ENCODE measurements around the gene PRR14. TPM values are rescaled to one million over a fixed set of nuclear protein-coding genes. Genes with fewer than 3 reads are reported as not detected.

Gene PRR14
- total and polyA plus RNA-seq, 2 donors (not counting 1 experiment from before 2014, with no cell fraction given) = 2.5 to 6.6 TPM

- Histone ChIP-seq H3K4me2 (ENCODE audit: extremely low read depth, insufficient read depth, low read length) (no peak overlapping the region), H3K4me1 (ENCODE audit: control insufficient read depth, extremely low read depth, insufficient read depth, low read length) (peaks cover 9% of the 10 kb centered on the region), H4K20me1 (ENCODE audit: control insufficient read depth, extremely low read depth, insufficient read depth, low read length) (no peaks in the 10 kb centered on the region), H3K27me3 (ENCODE audit: control insufficient read depth, insufficient read depth, low read length) (no peaks in the 10 kb centered on the region), H3K27ac (ENCODE audit: insufficient read depth, low read length) (no peak overlapping the region), H3K9me3 (ENCODE audit: control insufficient read depth, insufficient read depth, low read depth, low read length) (no peaks in the 10 kb centered on the region), H2AFZ (ENCODE audit: low read length) (no peak overlapping the region), H3K79me2 (ENCODE audit: control insufficient read depth, insufficient read depth, low read length) (no peaks in the 10 kb centered on the region), H3K36me3 (ENCODE audit: control insufficient read depth, insufficient read depth, low read length) (peaks cover 12% of the 10 kb centered on the region), H3K9ac (ENCODE audit: insufficient read depth, low read length) (no peak overlapping the region), H3K4me3 (replicated peaks in 1 of 4; ENCODE audit: control extremely low read depth in 1 of 4, insufficient read depth in 1 of 4, low read depth in 3 of 4, low read length in 4 of 4) (no peak overlapping the region)
- no peak for DNase-seq (ENCODE audit: low read depth in 2 of 2)
- TF ChIP-seq CTCF (conservative IDR thresholded peaks at IDR 0.05 in 1 of 2, IDR thresholded peaks at IDR 0.05 in 1 of 2; ENCODE audit: low read depth in 1 of 2, low read length in 2 of 2) (no peak), EZH2 (IDR thresholded peaks at IDR 0.05; ENCODE audit: low read length, missing control alignments) (no peak)
These were observed 44.8 kb upstream of the PRR14 start for GRCh38 chr16:30606004-30606403.

GRCh38 chr16:30609002-30609925 is 41.5 kb upstream of the PRR14 start:
- H4K20me1 ChIP-seq (ENCODE audit: control insufficient read depth, extremely low read depth, insufficient read depth, low read length) = no peaks in the 10 kb centered on the region
- H3K27ac ChIP-seq (ENCODE audit: insufficient read depth, low read length) = peak overlapping the region; percentile 92
- H3K4me3 ChIP-seq (replicated peaks in 1 of 4; ENCODE audit: control extremely low read depth in 1 of 4, insufficient read depth in 1 of 4, low read depth in 3 of 4, low read length in 4 of 4) = peak overlapping the region; percentile 74 to 88 (median 82)
- peak overlapping the region; percentile 90 for H3K4me2 ChIP-seq (ENCODE audit: extremely low read depth, insufficient read depth, low read length)
- H3K27me3 ChIP-seq (ENCODE audit: control insufficient read depth, insufficient read depth, low read length) = no peaks in the 10 kb centered on the region
- H2AFZ ChIP-seq (ENCODE audit: low read length) = peak overlapping the region; percentile 37
- H3K79me2 ChIP-seq (ENCODE audit: control insufficient read depth, insufficient read depth, low read length) = no peaks in the 10 kb centered on the region
- peaks cover 2% of the 10 kb centered on the region for H3K4me1 ChIP-seq (ENCODE audit: control insufficient read depth, extremely low read depth, insufficient read depth, low read length)
- no peaks in the 10 kb centered on the region for H3K9me3 ChIP-seq (ENCODE audit: control insufficient read depth, insufficient read depth, low read depth, low read length)
- H3K36me3 ChIP-seq (ENCODE audit: control insufficient read depth, insufficient read depth, low read length) = peaks cover 6% of the 10 kb centered on the region
- peak; percentile 42 to 56 for DNase-seq (ENCODE audit: low read depth in 2 of 2)
- H3K9ac ChIP-seq (ENCODE audit: insufficient read depth, low read length) = peak overlapping the region; percentile 96
- TF ChIP-seq CTCF (conservative IDR thresholded peaks at IDR 0.05 in 1 of 2, IDR thresholded peaks at IDR 0.05 in 1 of 2; ENCODE audit: low read depth in 1 of 2, low read length in 2 of 2) (no peak), EZH2 (IDR thresholded peaks at IDR 0.05; ENCODE audit: low read length, missing control alignments) (no peak)

GRCh38 chr16:30609926-30610839 is 40.6 kb upstream of the PRR14 start, which contains the start of gene ZNF689:
TSS of gene ZNF689 (minus strand) at chr16:30610389. CDS start at chr16:30610041, 348 bp downstream.
- Histone ChIP-seq H3K4me1 (ENCODE audit: control insufficient read depth, extremely low read depth, insufficient read depth, low read length) (peaks cover 2% of the 10 kb centered on the region), H4K20me1 (ENCODE audit: control insufficient read depth, extremely low read depth, insufficient read depth, low read length) (no peaks in the 10 kb centered on the region), H3K27ac (ENCODE audit: insufficient read depth, low read length) (peak within 1 kb of the TSS; percentile 92), H3K27me3 (ENCODE audit: control insufficient read depth, insufficient read depth, low read length) (no peaks in the 10 kb centered on the region), H3K79me2 (ENCODE audit: control insufficient read depth, insufficient read depth, low read length) (no peaks in the 10 kb centered on the region), H3K9me3 (ENCODE audit: control insufficient read depth, insufficient read depth, low read depth, low read length) (no peaks in the 10 kb centered on the region), H3K4me3 (replicated peaks in 1 of 4; ENCODE audit: control extremely low read depth in 1 of 4, insufficient read depth in 1 of 4, low read depth in 3 of 4, low read length in 4 of 4) (peak within 1 kb of the TSS; percentile 74 to 88 (median 82)), H3K36me3 (ENCODE audit: control insufficient read depth, insufficient read depth, low read length) (no peaks in the 10 kb centered on the region), H2AFZ (ENCODE audit: low read length) (peak within 1 kb of the TSS; percentile 88), H3K9ac (ENCODE audit: insufficient read depth, low read length) (peak within 1 kb of the TSS; percentile 96), H3K4me2 (ENCODE audit: extremely low read depth, insufficient read depth, low read length) (peak within 1 kb of the TSS; percentile 90)
- TF ChIP-seq CTCF (conservative IDR thresholded peaks at IDR 0.05 in 1 of 2, IDR thresholded peaks at IDR 0.05 in 1 of 2; ENCODE audit: low read depth in 1 of 2, low read length in 2 of 2) (no peak), EZH2 (IDR thresholded peaks at IDR 0.05; ENCODE audit: low read length, missing control alignments) (no peak)
- peak; percentile 93 to 98 for DNase-seq (ENCODE audit: low read depth in 2 of 2)

Measured in fibroblast of lung (primary cell).